ENCODE data around the gene RBPJ.
"Not testable (repeated sequence)": the region's sequence is repeated elsewhere in the genome, so short reads cannot be mapped to it uniquely, and the experiment has no call there.

The RBPJ gene

GRCh38 chr4:26385690-26386089 is 64.9 kb downstream of the RBPJ start:
- in situ Hi-C loops (cut with HindIII; ENCODE audit: low pct_ligation_motif_present, low sequenced_read_pairs): no loop called here
- Histone ChIP-seq H3K27me3 (replicated peaks) (no peaks in the 10 kb centered on the region), H3K36me3 (replicated peaks) (no peaks in the 10 kb centered on the region), H3K27ac (no peak overlapping the region), H3K4me3 (ENCODE audit: low read depth, low read length) (no peak overlapping the region)
- TF ChIP-seq CTCF (IDR thresholded peaks at IDR 0.05; ENCODE audit: low read depth, low read length, missing control alignments): no peak
- DNase-seq: peak; percentile 11

DNA sequence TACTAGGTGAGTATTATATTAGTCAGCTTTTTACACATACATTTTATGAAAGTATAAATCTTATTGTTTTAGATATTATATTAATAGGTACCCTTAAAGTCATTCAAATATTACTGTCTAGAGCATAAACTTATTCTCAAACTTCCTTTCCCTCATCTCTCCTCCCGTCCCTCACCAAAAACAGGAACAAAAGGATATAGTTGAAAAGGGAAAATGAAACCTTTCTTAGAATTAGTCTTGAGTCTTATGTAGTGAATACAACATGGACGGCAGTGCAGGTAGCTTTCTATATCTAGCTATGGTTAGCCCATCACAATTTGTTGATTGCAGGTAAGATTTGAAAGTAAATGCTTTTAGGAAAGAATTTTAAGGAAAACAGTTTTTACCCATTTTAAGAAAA is 65.6 kb downstream of the RBPJ start:
- TF ChIP-seq CTCF (IDR thresholded peaks at IDR 0.05; ENCODE audit: low read depth, low read length, missing control alignments): no peak
- no peak overlapping the region for H3K4me3 ChIP-seq (ENCODE audit: low read depth, low read length)
- no peaks in the 10 kb centered on the region for H3K36me3 ChIP-seq (replicated peaks)
- in situ Hi-C loops (cut with HindIII; ENCODE audit: low pct_ligation_motif_present, low sequenced_read_pairs): no loop called here
- H3K27me3 ChIP-seq (replicated peaks): no peaks in the 10 kb centered on the region
- no peak for DNase-seq
- H3K27ac ChIP-seq: no peak overlapping the region

DNA sequence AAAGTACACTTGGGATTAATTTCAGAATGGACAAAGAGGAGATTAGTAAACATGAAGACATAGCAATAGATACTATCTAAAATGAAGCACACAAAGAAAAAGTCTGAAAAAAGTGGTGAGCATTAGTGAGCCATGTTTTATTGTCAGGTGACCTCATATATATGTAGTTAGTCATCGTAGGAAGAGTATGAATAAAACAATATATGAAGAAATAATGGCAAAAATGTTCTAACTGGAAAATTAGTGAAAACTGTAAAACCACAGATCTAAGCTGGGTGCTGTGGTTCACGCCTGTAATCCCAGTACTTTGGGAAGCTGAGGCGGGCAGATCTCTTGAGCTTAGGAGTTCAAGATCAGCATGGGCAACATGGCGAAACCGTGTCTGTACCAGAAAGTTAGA is 67.9 kb downstream of the RBPJ start:
- no peaks in the 10 kb centered on the region for H3K36me3 ChIP-seq (replicated peaks)
- DNase-seq: no peak
- no peak for TF ChIP-seq CTCF (IDR thresholded peaks at IDR 0.05; ENCODE audit: low read depth, low read length, missing control alignments)
- in situ Hi-C loops (cut with HindIII; ENCODE audit: low pct_ligation_motif_present, low sequenced_read_pairs): no loop called here
- H3K4me3 ChIP-seq (ENCODE audit: low read depth, low read length): no peak overlapping the region
- H3K27me3 ChIP-seq (replicated peaks): no peaks in the 10 kb centered on the region
- H3K27ac ChIP-seq: peak overlapping the region; percentile 4

DNA sequence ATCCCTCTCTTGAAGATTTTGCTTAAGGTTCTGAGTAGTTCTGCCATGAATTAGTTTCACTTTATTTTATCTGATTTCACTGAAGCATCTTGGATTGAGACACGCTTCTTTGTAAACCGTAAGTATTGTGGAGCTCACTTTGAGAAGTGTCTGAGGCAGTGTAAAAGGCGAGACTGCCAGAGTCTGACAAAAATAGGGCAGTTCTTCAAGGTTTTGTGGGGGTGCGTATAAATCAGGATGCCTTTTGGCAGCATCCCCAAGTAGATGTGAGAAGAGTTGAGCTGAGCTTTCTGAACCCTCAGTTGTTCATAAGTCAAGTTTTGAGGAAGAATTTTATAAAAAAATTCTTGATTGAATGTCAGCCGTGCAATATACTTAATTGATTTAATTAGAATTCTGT is 76.3 kb downstream of the RBPJ start:
- Histone ChIP-seq H3K4me3 (ENCODE audit: low read depth, low read length) (no peak overlapping the region), H3K27ac (no peak overlapping the region), H3K36me3 (replicated peaks) (no peaks in the 10 kb centered on the region), H3K27me3 (replicated peaks) (no peaks in the 10 kb centered on the region)
- in situ Hi-C loops (cut with HindIII; ENCODE audit: low pct_ligation_motif_present, low sequenced_read_pairs): no loop called here
- no peak for TF ChIP-seq CTCF (IDR thresholded peaks at IDR 0.05; ENCODE audit: low read depth, low read length, missing control alignments)
- no peak for DNase-seq

DNA sequence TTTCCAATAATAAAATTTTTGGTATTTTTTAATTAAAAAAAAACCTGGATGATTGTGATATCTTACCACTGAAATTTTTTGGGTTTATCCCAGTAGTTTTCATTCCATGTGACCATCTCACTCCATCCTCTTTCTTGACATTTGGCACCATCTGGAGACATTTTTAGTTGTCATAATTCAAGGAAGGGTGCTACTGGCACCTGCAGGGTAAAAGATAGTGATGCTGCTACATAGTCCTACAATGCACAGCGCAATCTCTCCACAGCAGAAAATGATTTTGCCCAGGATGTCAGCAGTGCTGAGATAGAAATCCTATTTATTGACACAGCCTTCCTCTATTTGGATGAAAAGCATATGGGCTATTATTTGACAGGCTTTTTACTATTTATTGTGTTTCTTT is 79.3 kb downstream of the RBPJ start:
- no peaks in the 10 kb centered on the region for H3K36me3 ChIP-seq (replicated peaks)
- in situ Hi-C loops (cut with HindIII; ENCODE audit: low pct_ligation_motif_present, low sequenced_read_pairs): no loop called here

DNA sequence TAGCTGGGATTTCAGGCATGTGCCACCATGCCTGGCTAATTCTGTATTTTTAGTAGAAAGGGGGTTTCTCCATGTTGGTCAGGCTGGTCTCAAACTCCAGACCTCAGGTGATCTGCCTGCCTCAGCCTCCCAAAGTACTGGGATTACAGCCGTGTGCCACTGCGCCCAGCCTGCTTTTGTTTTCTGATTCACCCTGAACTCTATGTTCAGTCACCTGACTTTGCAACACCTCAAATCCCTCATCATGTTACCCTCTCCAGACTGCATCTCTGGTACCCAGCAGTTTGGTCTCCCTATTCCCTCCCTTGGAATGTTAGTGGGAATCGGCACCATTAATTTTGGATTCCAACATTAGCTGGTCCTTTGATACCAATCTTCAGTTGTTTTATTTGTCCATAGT is 81.2 kb downstream of the RBPJ start:
- H3K4me3 ChIP-seq (ENCODE audit: low read depth, low read length); in situ Hi-C loops (cut with HindIII; ENCODE audit: low pct_ligation_motif_present, low sequenced_read_pairs); DNase-seq; H3K36me3 ChIP-seq (replicated peaks); H3K27me3 ChIP-seq (replicated peaks); H3K27ac ChIP-seq: not testable (repeated sequence)

More for the DNA sequence above, 79.3 kb downstream of the RBPJ start:
- DNase-seq: no peak
- no peaks in the 10 kb centered on the region for H3K27me3 ChIP-seq (replicated peaks)
- no peak overlapping the region for H3K27ac ChIP-seq
- H3K4me3 ChIP-seq (ENCODE audit: low read depth, low read length): no peak overlapping the region
- TF ChIP-seq CTCF (IDR thresholded peaks at IDR 0.05; ENCODE audit: low read depth, low read length, missing control alignments): no peak

Data from brain microvascular endothelial cell (primary cell).